Activated naive CD8-positive, alpha-beta T cell (primary cell): ENCODE measurements around the gene PARD6G.
"Not testable (repeated sequence)": the region's sequence is repeated elsewhere in the genome, so short reads cannot be mapped to it uniquely, and the experiment has no call there.

Experiments
- H3K27ac Mint-ChIP-seq: one replicate; pipeline ENCODE4 v1.8.0; 2021; ENCODE audit warnings: mixed read lengths
- H3K27me3 Mint-ChIP-seq: one replicate; pipeline ENCODE4 v1.8.0; 2021; ENCODE audit warnings: mixed read lengths
- H3K36me3 Mint-ChIP-seq: one replicate; pipeline ENCODE4 v1.8.0; 2021; ENCODE audit warnings: mixed read lengths
- H3K4me1 Mint-ChIP-seq: one replicate; pipeline ENCODE4 v1.8.0; 2021; ENCODE audit warnings: low read depth, mixed read lengths
- H3K4me3 Mint-ChIP-seq: one replicate; pipeline ENCODE4 v1.8.0; 2021; ENCODE audit warnings: mild to moderate bottlenecking, mixed read lengths
- H3K9me3 Mint-ChIP-seq: one replicate; pipeline ENCODE4 v1.8.0; 2021; ENCODE audit warnings: low read depth, mixed read lengths

Gene PARD6G

DNA sequence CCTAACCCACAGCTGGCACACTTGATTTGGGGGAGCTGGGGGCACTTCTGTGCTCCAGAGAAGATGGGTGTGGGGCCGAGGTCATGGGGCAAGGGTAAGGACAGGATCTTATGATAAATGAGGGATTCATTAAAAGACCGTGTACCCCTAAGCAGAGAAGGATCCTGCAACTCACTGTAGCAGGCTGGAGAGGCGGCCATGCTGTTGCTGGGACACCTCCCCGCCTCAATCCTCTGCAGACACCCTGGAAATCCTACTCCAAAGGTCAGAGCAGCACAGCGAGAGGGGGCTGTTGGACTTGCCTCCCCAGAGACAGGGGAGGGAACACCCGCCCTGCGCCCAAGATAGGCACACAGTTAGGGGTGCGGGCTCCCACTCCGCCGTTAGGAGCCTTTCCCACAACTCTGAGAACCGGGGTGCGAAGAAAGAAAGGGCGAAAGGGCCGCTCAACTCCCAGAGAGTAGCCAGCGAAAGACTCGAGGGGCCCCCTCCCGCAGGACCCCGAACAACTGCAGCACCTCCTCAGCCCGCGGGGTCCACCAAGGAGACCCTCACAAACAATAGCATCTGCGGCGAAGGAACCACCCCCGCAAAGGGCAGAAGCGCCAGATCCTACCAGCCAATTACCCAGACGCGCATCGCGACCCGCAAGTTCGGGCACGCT lies 1.4 kb downstream of the PARD6G start:
- H3K27ac Mint-ChIP-seq = no peak overlapping the region
- peak overlapping the region; percentile 76 for H3K4me3 Mint-ChIP-seq
- H3K36me3 Mint-ChIP-seq = no peaks in the 10 kb centered on the region
- H3K27me3 Mint-ChIP-seq = peaks cover 19% of the 10 kb centered on the region
- peaks cover 7% of the 10 kb centered on the region for H3K4me1 Mint-ChIP-seq
- no peaks in the 10 kb centered on the region for H3K9me3 Mint-ChIP-seq

- Mint-ChIP-seq H3K36me3 (no peaks in the 10 kb centered on the region), H3K9me3 (no peaks in the 10 kb centered on the region), H3K4me3 (peak overlapping the region; percentile 76), H3K27ac (no peak overlapping the region), H3K27me3 (peaks cover 19% of the 10 kb centered on the region), H3K4me1 (peaks cover 7% of the 10 kb centered on the region)
Measured at GRCh38 chr18:80244956-80245730, 2.2 kb downstream of the PARD6G start.

GRCh38 chr18:80244167-80244566 lies 3.1 kb downstream of the PARD6G start:
- no peaks in the 10 kb centered on the region for H3K9me3 Mint-ChIP-seq

GRCh38 chr18:80243204-80243603 lies 4.1 kb downstream of the PARD6G start:
- Mint-ChIP-seq H3K36me3 (no peaks in the 10 kb centered on the region), H3K4me1 (peaks cover 7% of the 10 kb centered on the region)

More at GRCh38 chr18:80244167-80244566, 3.1 kb downstream of the PARD6G start:
- no peak overlapping the region for H3K27ac Mint-ChIP-seq
- H3K4me3 Mint-ChIP-seq = no peak overlapping the region
- peaks cover 19% of the 10 kb centered on the region for H3K27me3 Mint-ChIP-seq
- no peaks in the 10 kb centered on the region for H3K36me3 Mint-ChIP-seq
- H3K4me1 Mint-ChIP-seq = peaks cover 7% of the 10 kb centered on the region

DNA sequence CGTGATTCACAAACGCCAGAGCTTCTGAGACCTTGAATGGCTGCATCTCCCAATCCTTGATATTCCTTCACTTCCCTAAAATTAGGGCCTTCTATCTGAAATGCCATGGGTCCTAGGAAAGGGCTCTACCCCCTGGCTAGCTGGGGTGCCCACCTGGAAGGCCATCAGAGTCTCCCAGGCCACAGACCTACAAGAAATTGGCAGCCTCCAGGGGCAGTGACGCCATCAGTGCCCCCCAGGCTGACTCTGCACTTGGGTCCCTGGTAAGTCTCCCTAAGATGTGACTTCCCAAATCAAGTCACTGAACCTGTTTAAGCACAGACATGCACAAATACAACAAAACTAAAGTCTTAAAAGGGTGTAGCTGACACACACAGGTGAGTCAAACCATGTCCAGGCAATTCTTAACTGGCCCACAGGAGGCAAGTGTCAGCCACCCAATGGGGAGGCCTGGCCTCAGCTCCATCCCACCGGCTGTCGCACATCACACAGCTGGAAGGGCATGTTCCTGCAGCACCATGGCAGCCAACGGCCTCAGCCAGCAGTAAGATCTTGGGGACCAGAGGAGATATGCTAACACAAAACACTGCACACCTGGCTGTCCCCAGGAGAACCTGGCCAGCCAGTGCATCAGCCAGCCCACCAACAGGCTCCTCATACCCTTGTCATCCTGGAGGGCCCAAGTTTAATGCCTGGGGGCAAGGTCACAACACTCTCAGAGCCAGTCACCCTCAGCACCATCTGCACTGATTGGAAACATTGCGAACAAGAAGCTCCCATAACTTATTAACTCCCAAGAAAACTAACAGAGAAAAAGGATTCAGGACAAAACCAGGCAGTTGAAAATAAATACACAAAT lies 5.2 kb downstream of the PARD6G start:
- peaks cover 5% of the 10 kb centered on the region for H3K4me1 Mint-ChIP-seq
- H3K27ac Mint-ChIP-seq = no peak overlapping the region
- H3K9me3 Mint-ChIP-seq = no peaks in the 10 kb centered on the region
- H3K4me3 Mint-ChIP-seq = no peak overlapping the region
- peaks cover 19% of the 10 kb centered on the region for H3K27me3 Mint-ChIP-seq
- no peaks in the 10 kb centered on the region for H3K36me3 Mint-ChIP-seq

More at GRCh38 chr18:80243204-80243603, 4.1 kb downstream of the PARD6G start:
- H3K9me3 Mint-ChIP-seq = no peaks in the 10 kb centered on the region
- no peak overlapping the region for H3K27ac Mint-ChIP-seq
- H3K4me3 Mint-ChIP-seq = no peak overlapping the region
- H3K27me3 Mint-ChIP-seq = peaks cover 19% of the 10 kb centered on the region

DNA sequence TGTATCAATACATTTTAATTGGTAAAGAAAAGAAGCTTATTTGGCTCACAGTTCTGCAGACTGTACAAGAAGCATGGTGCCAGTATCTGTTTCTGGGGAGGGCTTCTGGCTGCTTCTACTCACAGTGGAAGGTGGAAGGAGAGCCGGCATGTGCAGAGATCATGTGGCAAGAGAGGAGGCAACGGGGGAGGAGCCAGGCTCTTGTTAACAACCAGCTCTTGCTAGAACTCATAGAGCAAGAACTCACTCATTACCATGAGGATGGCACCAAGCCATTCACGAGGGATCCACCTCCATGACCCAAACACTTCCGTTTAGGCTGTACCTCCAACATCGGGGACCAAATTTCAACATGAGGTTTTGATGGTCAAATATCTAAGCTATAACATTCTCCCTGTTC lies 7.5 kb downstream of the PARD6G start:
- H3K36me3 Mint-ChIP-seq = no peaks in the 10 kb centered on the region
- H3K27ac Mint-ChIP-seq = no peak overlapping the region
- H3K9me3 Mint-ChIP-seq = no peaks in the 10 kb centered on the region
- H3K4me3 Mint-ChIP-seq = no peak overlapping the region
- H3K4me1 Mint-ChIP-seq = no peaks in the 10 kb centered on the region
- peaks cover 14% of the 10 kb centered on the region for H3K27me3 Mint-ChIP-seq

DNA sequence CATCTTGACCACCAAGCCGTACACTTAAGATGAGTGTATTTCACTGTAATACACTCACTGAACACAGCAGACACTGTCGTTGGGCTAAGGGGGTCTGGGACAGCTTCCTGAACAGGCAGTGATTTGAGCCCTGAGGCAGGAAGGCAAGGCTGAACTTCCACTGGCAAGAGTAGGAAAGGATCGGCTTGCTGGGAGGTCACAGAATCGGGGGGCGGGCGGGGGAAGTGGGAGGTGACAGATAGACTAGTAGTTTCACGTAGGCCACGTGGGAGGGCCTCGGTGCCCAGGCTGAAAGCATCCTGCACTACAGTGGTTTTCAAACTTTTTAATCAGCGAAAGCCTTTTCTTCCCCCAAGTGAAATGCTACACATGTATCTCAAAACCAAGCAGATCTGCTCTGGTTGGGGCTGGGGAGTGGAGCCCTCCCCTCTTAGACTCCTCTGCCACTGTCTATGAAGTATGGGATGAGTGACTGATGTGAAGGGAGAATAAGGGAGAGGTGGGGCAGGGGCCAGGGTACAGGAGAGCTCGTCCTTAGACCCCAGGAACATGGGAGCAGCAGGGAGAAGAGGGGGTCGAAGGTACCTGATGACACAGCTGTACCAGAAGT lies 8.6 kb downstream of the PARD6G start:
- H3K4me1 Mint-ChIP-seq = no peaks in the 10 kb centered on the region
- H3K4me3 Mint-ChIP-seq = no peak overlapping the region
- no peaks in the 10 kb centered on the region for H3K9me3 Mint-ChIP-seq
- H3K27me3 Mint-ChIP-seq = peaks cover 11% of the 10 kb centered on the region
- H3K36me3 Mint-ChIP-seq = no peaks in the 10 kb centered on the region
- H3K27ac Mint-ChIP-seq = no peak overlapping the region

GRCh38 chr18:80237519-80237918 lies 9.8 kb downstream of the PARD6G start:
- H3K4me3 Mint-ChIP-seq, H3K27ac Mint-ChIP-seq, H3K9me3 Mint-ChIP-seq, H3K4me1 Mint-ChIP-seq, H3K36me3 Mint-ChIP-seq, H3K27me3 Mint-ChIP-seq: not testable (repeated sequence)

GRCh38 chr18:80234398-80234797 lies 12.9 kb downstream of the PARD6G start:
- H3K27me3 Mint-ChIP-seq = peaks cover 7% of the 10 kb centered on the region
- no peaks in the 10 kb centered on the region for H3K9me3 Mint-ChIP-seq
- no peaks in the 10 kb centered on the region for H3K4me1 Mint-ChIP-seq
- no peak overlapping the region for H3K4me3 Mint-ChIP-seq
- H3K27ac Mint-ChIP-seq = no peak overlapping the region
- H3K36me3 Mint-ChIP-seq = no peaks in the 10 kb centered on the region

- peaks cover 7% of the 10 kb centered on the region for H3K27me3 Mint-ChIP-seq
- H3K27ac Mint-ChIP-seq = no peak overlapping the region
- no peaks in the 10 kb centered on the region for H3K9me3 Mint-ChIP-seq
- H3K4me1 Mint-ChIP-seq = no peaks in the 10 kb centered on the region
- H3K4me3 Mint-ChIP-seq = no peak overlapping the region
- H3K36me3 Mint-ChIP-seq = no peaks in the 10 kb centered on the region
Measured at GRCh38 chr18:80233899-80234298, 13.4 kb downstream of the PARD6G start.

GRCh38 chr18:80233201-80233835 lies 14.0 kb downstream of the PARD6G start:
- peaks cover 7% of the 10 kb centered on the region for H3K27me3 Mint-ChIP-seq
- H3K27ac Mint-ChIP-seq = no peak overlapping the region
- H3K9me3 Mint-ChIP-seq = no peaks in the 10 kb centered on the region
- H3K36me3 Mint-ChIP-seq = no peaks in the 10 kb centered on the region
- H3K4me3 Mint-ChIP-seq = no peak overlapping the region
- no peaks in the 10 kb centered on the region for H3K4me1 Mint-ChIP-seq

DNA sequence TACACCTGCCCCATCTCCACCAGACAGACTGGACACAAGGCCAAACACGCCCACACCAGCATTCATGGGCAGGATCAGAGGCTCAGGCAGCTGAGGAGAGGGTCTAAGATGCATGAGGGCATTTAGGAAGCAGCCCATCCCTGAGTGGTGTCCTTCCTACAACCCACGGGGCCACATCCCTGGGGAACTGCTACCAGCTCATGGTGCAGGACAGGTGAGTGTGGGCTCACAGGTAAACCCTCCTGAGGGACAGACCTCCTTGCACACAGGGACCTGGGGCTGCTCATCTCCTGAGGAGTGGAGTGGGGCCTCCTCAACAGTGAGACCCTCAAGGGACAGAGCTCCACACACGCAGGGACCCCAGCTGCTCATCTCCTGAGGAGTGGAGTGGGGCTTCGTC lies 14.6 kb downstream of the PARD6G start:
- Mint-ChIP-seq H3K9me3 (no peaks in the 10 kb centered on the region), H3K27me3 (peaks cover 7% of the 10 kb centered on the region), H3K4me3 (no peak overlapping the region), H3K27ac (no peak overlapping the region), H3K36me3 (no peaks in the 10 kb centered on the region), H3K4me1 (no peaks in the 10 kb centered on the region)

DNA sequence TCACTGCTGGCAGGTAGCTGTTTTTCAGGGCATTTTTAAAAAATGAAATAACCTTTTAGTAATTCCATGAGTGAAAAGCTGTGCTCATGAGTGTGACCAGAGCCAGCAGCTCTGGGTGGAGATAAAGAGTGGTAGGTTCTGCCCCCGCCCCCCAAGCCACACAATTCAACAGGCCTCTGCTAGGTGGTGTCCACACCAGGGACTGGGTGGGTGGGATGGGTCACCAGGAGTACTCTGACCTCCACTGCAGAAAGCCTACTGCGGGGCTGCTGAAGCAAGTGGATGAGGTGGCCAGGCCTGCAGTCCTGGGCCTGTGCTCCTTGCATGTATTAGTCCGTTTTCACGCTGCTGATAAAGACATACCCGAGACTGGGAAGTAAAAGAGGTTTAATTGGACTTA lies 15.3 kb downstream of the PARD6G start:
- no peak overlapping the region for H3K4me3 Mint-ChIP-seq
- no peak overlapping the region for H3K27ac Mint-ChIP-seq

DNA sequence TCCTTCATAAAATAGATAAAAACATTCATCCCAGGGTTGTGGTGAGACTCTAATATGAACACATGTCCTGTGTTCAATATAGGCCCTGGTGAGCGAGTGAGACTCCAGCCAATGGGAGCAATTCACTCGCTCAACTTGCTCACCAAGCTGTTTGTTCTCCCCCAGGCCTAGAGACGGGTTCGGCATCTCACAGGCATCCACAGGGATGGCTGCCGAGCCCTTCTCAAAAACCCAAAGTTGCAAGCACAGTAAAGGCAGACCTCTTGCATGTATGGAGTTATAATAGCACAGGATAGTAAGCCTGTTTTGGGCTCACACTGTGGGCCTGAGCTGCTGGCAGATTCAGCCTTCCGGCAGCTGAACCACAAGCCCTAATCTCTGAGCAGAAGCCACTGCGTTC lies 15.7 kb downstream of the PARD6G start:
- no peaks in the 10 kb centered on the region for H3K9me3 Mint-ChIP-seq
- no peak overlapping the region for H3K27ac Mint-ChIP-seq
- no peak overlapping the region for H3K4me3 Mint-ChIP-seq
- H3K4me1 Mint-ChIP-seq = no peaks in the 10 kb centered on the region
- peaks cover 10% of the 10 kb centered on the region for H3K27me3 Mint-ChIP-seq
- no peaks in the 10 kb centered on the region for H3K36me3 Mint-ChIP-seq

More for the DNA sequence above, 15.3 kb downstream of the PARD6G start:
- Mint-ChIP-seq H3K4me1 (no peaks in the 10 kb centered on the region), H3K36me3 (no peaks in the 10 kb centered on the region), H3K27me3 (peaks cover 11% of the 10 kb centered on the region), H3K9me3 (no peaks in the 10 kb centered on the region)
